Suprapubic skin (tissue), 4 donors: ENCODE measurements around the gene ADAM19.

Experiments used
- EP300 ChIP-seq: sonication (generic); formaldehyde crosslinking; IDR thresholded peaks from one replicate; pipeline ENCODE4 v1.6.1; 2017; ENCODE audit warnings: antibody characterized with exemption
- POLR2A ChIP-seq, 2 donors: fragments of 450-650 bp; IDR thresholded peaks; one replicate each; pipeline ENCODE4 v1.6.1; 2017; ENCODE audit warnings: antibody characterized with exemption in 2 of 2, mild to moderate bottlenecking in 2 of 2, moderate library complexity in 2 of 2
- POLR2AphosphoS5 ChIP-seq, 3 donors: sonication (generic); formaldehyde crosslinking; IDR thresholded peaks; one replicate each; pipeline ENCODE4 v1.6.1; 2017; ENCODE audit warnings: antibody characterized with exemption in 3 of 3
- TF ChIP-seq, protein P1 (sequence below), 2 donors: fragments of 200-600 bp in 1 of 2; fragments of 450-650 bp in 1 of 2; sonication (generic) in 1 of 2; IDR thresholded peaks; one replicate each; pipeline ENCODE4 v1.5.1; 2016 to 2019; ENCODE audit warnings: antibody characterized with exemption in 2 of 2, mild to moderate bottlenecking in 1 of 2, moderate library complexity in 1 of 2

DNA sequence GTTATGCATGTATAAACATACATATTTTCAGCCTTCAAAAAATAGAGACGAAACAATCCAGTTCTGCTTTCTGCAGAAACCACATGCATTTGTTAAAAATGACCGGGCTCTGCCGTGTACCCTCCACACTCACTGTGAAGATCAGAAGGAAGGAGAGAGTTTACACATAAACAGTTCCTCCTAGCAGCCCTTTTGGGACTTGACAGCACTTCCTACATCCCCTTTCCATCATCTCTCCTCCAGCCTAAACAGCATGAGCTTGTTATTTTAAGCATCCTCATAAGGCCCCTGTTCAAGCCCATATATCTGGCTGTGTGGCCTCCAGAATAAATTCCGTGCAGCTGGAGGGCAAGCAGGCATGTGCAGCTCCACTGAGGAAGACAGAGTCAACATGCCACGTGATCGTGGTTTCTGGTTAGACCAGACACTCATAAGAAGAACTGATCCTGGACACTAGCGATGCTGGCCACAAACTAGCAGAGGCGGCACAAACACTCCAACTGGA is 73.4 kb downstream of the ADAM19 start:
- TF ChIP-seq, protein P1, sequence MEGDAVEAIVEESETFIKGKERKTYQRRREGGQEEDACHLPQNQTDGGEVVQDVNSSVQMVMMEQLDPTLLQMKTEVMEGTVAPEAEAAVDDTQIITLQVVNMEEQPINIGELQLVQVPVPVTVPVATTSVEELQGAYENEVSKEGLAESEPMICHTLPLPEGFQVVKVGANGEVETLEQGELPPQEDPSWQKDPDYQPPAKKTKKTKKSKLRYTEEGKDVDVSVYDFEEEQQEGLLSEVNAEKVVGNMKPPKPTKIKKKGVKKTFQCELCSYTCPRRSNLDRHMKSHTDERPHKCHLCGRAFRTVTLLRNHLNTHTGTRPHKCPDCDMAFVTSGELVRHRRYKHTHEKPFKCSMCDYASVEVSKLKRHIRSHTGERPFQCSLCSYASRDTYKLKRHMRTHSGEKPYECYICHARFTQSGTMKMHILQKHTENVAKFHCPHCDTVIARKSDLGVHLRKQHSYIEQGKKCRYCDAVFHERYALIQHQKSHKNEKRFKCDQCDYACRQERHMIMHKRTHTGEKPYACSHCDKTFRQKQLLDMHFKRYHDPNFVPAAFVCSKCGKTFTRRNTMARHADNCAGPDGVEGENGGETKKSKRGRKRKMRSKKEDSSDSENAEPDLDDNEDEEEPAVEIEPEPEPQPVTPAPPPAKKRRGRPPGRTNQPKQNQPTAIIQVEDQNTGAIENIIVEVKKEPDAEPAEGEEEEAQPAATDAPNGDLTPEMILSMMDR (IDR thresholded peaks at IDR 0.05), result no peak
- TF ChIP-seq POLR2A (IDR thresholded peaks at IDR 0.05) (no peak), EP300 (no peak), POLR2AphosphoS5 (IDR thresholded peaks at IDR 0.05) (no peak)
